ENCODE results near the gene FN3KRP. TPM values are rescaled to one million over a fixed set of nuclear protein-coding genes. Genes with fewer than 3 reads are reported as not detected.

Gene FN3KRP
- total and polyA plus RNA-seq, 2 of the 13 experiments (the other 11 are each of a cell fraction or from before 2014, with no cell fraction given), result 22.4 to 28.2 TPM

DNA sequence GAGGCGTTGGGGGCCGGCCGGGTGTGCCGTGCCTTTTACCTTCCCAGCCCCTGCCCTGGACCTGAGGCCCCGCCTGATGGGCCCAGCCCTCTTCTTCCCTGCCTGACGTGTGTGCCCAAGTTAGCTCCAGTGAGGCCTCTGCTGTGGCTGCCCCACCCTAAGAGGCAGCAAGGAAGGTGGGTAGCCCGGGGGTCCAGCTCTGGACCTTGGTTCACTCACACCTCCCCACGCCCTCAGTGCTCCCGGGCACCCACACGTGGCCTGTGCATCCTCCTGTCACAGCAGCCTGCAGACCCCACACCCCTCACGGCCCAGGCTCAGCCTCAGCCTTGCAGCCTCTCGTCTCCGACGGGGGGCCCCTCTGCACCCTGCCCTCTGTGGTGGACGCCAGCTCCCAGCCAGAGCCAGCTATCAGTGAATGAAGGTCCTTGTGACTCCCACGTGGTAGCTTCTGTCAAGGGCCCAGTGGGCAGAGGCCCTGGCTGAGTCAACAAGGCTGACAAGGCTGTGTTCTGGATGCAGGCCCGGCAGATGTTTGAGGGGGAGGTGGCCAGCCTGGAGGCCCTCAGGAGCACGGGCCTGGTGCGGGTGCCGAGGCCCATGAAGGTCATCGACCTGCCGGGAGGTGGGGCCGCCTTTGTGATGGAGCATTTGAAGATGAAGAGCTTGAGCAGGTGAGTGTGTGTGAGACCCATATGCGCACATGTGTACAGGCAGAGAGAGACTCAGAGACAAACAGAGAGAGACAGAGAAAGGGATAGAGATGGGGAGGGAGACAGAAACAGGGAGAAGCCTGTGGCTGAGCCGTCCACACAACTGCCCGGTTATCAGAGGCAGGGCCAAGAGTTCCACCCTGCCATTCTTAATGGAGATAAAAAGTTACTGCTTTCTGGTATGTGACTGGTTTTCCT lies 21.7 kb downstream of the FN3KRP start (continued):
- TF ChIP-seq, protein P1, sequence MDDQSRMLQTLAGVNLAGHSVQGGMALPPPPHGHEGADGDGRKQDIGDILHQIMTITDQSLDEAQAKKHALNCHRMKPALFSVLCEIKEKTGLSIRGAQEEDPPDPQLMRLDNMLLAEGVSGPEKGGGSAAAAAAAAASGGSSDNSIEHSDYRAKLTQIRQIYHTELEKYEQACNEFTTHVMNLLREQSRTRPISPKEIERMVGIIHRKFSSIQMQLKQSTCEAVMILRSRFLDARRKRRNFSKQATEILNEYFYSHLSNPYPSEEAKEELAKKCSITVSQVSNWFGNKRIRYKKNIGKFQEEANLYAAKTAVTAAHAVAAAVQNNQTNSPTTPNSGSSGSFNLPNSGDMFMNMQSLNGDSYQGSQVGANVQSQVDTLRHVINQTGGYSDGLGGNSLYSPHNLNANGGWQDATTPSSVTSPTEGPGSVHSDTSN (CRISPR knock-in tag; IDR thresholded peaks at IDR 0.05; ENCODE audit: borderline replicate concordance), result peak; percentile 70; the same call in 1 of the 2 replicates
- TF ChIP-seq, protein P2, sequence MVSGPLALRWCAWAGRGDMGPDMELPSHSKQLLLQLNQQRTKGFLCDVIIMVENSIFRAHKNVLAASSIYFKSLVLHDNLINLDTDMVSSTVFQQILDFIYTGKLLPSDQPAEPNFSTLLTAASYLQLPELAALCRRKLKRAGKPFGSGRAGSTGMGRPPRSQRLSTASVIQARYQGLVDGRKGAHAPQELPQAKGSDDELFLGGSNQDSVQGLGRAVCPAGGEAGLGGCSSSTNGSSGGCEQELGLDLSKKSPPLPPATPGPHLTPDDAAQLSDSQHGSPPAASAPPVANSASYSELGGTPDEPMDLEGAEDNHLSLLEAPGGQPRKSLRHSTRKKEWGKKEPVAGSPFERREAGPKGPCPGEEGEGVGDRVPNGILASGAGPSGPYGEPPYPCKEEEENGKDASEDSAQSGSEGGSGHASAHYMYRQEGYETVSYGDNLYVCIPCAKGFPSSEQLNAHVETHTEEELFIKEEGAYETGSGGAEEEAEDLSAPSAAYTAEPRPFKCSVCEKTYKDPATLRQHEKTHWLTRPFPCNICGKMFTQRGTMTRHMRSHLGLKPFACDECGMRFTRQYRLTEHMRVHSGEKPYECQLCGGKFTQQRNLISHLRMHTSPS (CRISPR knock-in tag; IDR thresholded peaks at IDR 0.05; ENCODE audit: low read depth), result peak; percentile 98
- TF ChIP-seq MATR3 (CRISPR knock-in tag; IDR thresholded peaks at IDR 0.05) (no peak), DNMT3B (CRISPR knock-in tag; conservative IDR thresholded peaks at IDR 0.05) (peak; percentile 98), U2AF1 (optimal IDR thresholded peaks at IDR 0.05; ENCODE audit: low read depth, low read length) (no peak), RNF2 (conservative IDR thresholded peaks at IDR 0.05; ENCODE audit: low read depth) (peak; percentile 99), ZMYM2 (CRISPR knock-in tag; IDR thresholded peaks at IDR 0.05) (peak; percentile 97), RFX5 (IDR thresholded peaks at IDR 0.05; ENCODE audit: low read depth, low read length) (no peak; the same call in 1 of the 2 replicates), XBP1 (CRISPR knock-in tag; IDR thresholded peaks at IDR 0.05) (peak; percentile 96), NCOA2 (CRISPR knock-in tag; IDR thresholded peaks at IDR 0.05) (peak; percentile 95), ARID2 (CRISPR knock-in tag; IDR thresholded peaks at IDR 0.05; ENCODE audit: borderline replicate concordance) (peak; percentile 99), KDM1A (CRISPR knock-in tag; IDR thresholded peaks at IDR 0.05) (peak; percentile 90), TSC22D2 (CRISPR knock-in tag; IDR thresholded peaks at IDR 0.05; ENCODE audit: borderline replicate concordance) (peak; percentile 99), ZNF232 (CRISPR knock-in tag; IDR thresholded peaks at IDR 0.05; ENCODE audit: borderline replicate concordance) (peak; percentile 99), ZNF530 (CRISPR knock-in tag; IDR thresholded peaks at IDR 0.05; ENCODE audit: low read depth) (no peak), PAX8 (CRISPR knock-in tag; IDR thresholded peaks at IDR 0.05; ENCODE audit: borderline replicate concordance) (peak; percentile 100), TARDBP (CRISPR knock-in tag; IDR thresholded peaks at IDR 0.05) (peak; percentile 99), HNF4G (IDR thresholded peaks at IDR 0.05; ENCODE audit: borderline replicate concordance, low read depth, low read length) (peak; percentile 77), HNF4G (CRISPR knock-in tag; IDR thresholded peaks at IDR 0.05; ENCODE audit: borderline replicate concordance, low read depth) (peak; percentile 90)
- TF ChIP-seq, protein P3, sequence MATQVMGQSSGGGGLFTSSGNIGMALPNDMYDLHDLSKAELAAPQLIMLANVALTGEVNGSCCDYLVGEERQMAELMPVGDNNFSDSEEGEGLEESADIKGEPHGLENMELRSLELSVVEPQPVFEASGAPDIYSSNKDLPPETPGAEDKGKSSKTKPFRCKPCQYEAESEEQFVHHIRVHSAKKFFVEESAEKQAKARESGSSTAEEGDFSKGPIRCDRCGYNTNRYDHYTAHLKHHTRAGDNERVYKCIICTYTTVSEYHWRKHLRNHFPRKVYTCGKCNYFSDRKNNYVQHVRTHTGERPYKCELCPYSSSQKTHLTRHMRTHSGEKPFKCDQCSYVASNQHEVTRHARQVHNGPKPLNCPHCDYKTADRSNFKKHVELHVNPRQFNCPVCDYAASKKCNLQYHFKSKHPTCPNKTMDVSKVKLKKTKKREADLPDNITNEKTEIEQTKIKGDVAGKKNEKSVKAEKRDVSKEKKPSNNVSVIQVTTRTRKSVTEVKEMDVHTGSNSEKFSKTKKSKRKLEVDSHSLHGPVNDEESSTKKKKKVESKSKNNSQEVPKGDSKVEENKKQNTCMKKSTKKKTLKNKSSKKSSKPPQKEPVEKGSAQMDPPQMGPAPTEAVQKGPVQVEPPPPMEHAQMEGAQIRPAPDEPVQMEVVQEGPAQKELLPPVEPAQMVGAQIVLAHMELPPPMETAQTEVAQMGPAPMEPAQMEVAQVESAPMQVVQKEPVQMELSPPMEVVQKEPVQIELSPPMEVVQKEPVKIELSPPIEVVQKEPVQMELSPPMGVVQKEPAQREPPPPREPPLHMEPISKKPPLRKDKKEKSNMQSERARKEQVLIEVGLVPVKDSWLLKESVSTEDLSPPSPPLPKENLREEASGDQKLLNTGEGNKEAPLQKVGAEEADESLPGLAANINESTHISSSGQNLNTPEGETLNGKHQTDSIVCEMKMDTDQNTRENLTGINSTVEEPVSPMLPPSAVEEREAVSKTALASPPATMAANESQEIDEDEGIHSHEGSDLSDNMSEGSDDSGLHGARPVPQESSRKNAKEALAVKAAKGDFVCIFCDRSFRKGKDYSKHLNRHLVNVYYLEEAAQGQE (IDR thresholded peaks at IDR 0.05; ENCODE audit: borderline replicate concordance in 1 of 2, low read depth in 1 of 2, low read length in 2 of 2), result peak in 1 of 2 experiments; percentile 61; a peak in 1 of 4 replicates
